Liver (tissue), 9 donors: ENCODE results near the gene GLOD4. TPM values are rescaled to one million over a fixed set of nuclear protein-coding genes. Genes with fewer than 3 reads are reported as not detected.

Source experiments
- DNase-seq: peaks from one replicate; pipeline ENCODE4 v3.0.0-alpha.2; 2017; ENCODE audit warnings: low spot score
- H3K27ac ChIP-seq, 2 donors: one replicate each; pipeline ENCODE4 v1.7.0; 2013; ENCODE audit warnings: inconsistent platforms in 2 of 2, low read length in 2 of 2, control low read depth in 1 of 2, low read depth in 1 of 2, mild to moderate bottlenecking in 1 of 2
- H3K27me3 ChIP-seq, 4 donors: one replicate each; pipeline versions ENCODE4 v1.6.1 to v1.7.0; 2013; ENCODE audit warnings: low read length in 3 of 4, inconsistent platforms in 1 of 4, mild to moderate bottlenecking in 1 of 4, moderate library complexity in 1 of 4; ENCODE audit not compliant: control insufficient read depth in 4 of 4, insufficient read depth in 4 of 4
- H3K36me3 ChIP-seq, 4 donors: one replicate each; pipeline versions ENCODE4 v1.6.1 to v1.7.0; 2013; ENCODE audit warnings: low read length in 3 of 4, mild to moderate bottlenecking in 3 of 4, low read depth in 1 of 4, moderate library complexity in 1 of 4; ENCODE audit not compliant: control insufficient read depth in 4 of 4, insufficient read depth in 3 of 4
- H3K4me1 ChIP-seq, 4 donors: one replicate each; pipeline versions ENCODE4 v1.6.1 to v1.7.0; 2013; ENCODE audit warnings: low read length in 3 of 4, mild to moderate bottlenecking in 3 of 4, moderate library complexity in 1 of 4; ENCODE audit not compliant: control insufficient read depth in 4 of 4, insufficient read depth in 4 of 4
- H3K4me3 ChIP-seq, 3 donors: one replicate each; pipeline versions ENCODE4 v1.6.1 to v1.7.0; 2013; ENCODE audit warnings: low read length in 3 of 3, control low read depth in 1 of 3, low read depth in 1 of 3, mild to moderate bottlenecking in 1 of 3
- H3K9ac ChIP-seq, 2 donors: one replicate each; pipeline ENCODE4 v1.7.0; 2013; ENCODE audit warnings: low read length in 2 of 2, mild to moderate bottlenecking in 2 of 2, moderate library complexity in 2 of 2, control low read depth in 1 of 2, low read depth in 1 of 2
- H3K9me3 ChIP-seq, 4 donors: one replicate each; pipeline versions ENCODE4 v1.6.1 to v1.7.0; 2013; ENCODE audit warnings: low read length in 3 of 4; ENCODE audit not compliant: control insufficient read depth in 4 of 4
- ATF3 ChIP-seq: IDR thresholded peaks from 2 replicates; pipeline ENCODE4 v1.6.1; 2016; ENCODE audit warnings: antibody characterized with exemption
- CTCF ChIP-seq: fragments of 150-350 bp; IDR thresholded peaks from 2 replicates; pipeline ENCODE4 v1.5.1; 2017; ENCODE audit warnings: improper control_type of control experiment, low read depth, low read length; ENCODE audit not compliant: missing input control
- EGR1 ChIP-seq, 2 donors: IDR thresholded peaks; 2 replicates each; pipeline ENCODE4 v1.6.1; 2016 to 2018; ENCODE audit warnings: antibody characterized with exemption in 2 of 2, low read depth in 2 of 2
- FOXA2 ChIP-seq: IDR thresholded peaks from 2 replicates; pipeline ENCODE4 v1.6.1; 2016; ENCODE audit warnings: antibody characterized with exemption
- GABPA ChIP-seq, 2 donors: IDR thresholded peaks in 1 of 2; conservative IDR thresholded peaks in 1 of 2; 2 replicates each; pipeline ENCODE4 v1.6.1; 2016; ENCODE audit warnings: antibody characterized with exemption in 2 of 2, mild to moderate bottlenecking in 1 of 2, moderate library complexity in 1 of 2
- HNF4G ChIP-seq: IDR thresholded peaks from 2 replicates; pipeline ENCODE4 v1.6.1; 2016; ENCODE audit warnings: antibody characterized with exemption
- MAX ChIP-seq: IDR thresholded peaks from 2 replicates; pipeline ENCODE4 v1.6.1; 2016; ENCODE audit warnings: antibody characterized with exemption
- NR2F2 ChIP-seq: IDR thresholded peaks from 2 replicates; pipeline ENCODE4 v1.6.1; 2016; ENCODE audit warnings: antibody characterized with exemption
- RAD21 ChIP-seq, 2 donors: IDR thresholded peaks; 2 replicates each; pipeline ENCODE4 v1.6.1; 2016; ENCODE audit warnings: antibody characterized with exemption in 2 of 2, mild to moderate bottlenecking in 2 of 2
- REST ChIP-seq: IDR thresholded peaks from 2 replicates; pipeline ENCODE4 v1.6.1; 2016; ENCODE audit warnings: antibody characterized with exemption, mild to moderate bottlenecking
- RXRA ChIP-seq, 2 donors: IDR thresholded peaks; 2 replicates each; pipeline ENCODE4 v1.6.1; 2017 to 2018; ENCODE audit warnings: antibody characterized with exemption in 2 of 2, mild to moderate bottlenecking in 1 of 2
- TAF1 ChIP-seq: conservative IDR thresholded peaks from 2 replicates; pipeline ENCODE4 v1.6.1; 2016; ENCODE audit warnings: antibody characterized with exemption, mild to moderate bottlenecking
- ZBTB33 ChIP-seq: IDR thresholded peaks from 2 replicates; pipeline ENCODE4 v1.6.1; 2016; ENCODE audit warnings: antibody characterized with exemption
- WGBS: extraction: QIAGEN DNeasy Blood & Tissue Kit; methylation state at CpG from one replicate; pipeline ENCODE4 v1.1.7; 2013; 5-methylcytosine and 5-hydroxymethylcytosine counted together
- polyA plus RNA-seq, 2 donors: library from polyadenylated mRNA; stranded (reverse) in 1 of 2; unstranded in 1 of 2; fragments of 200-250 nt in 1 of 2; fragments of >200 nt in 1 of 2; fragmentation: Nextera tagmentation in 1 of 2; extraction: Ambion mirVana in 1 of 2; gene quantifications; one replicate each; pipeline versions ENCODE4 v1.2.1 to v1.2.3, GENCODE V29; 2013 to 2015
- total RNA-seq, 2 donors: library from RNA; depleted of rRNA; stranded (reverse); fragments of >200 nt; gene quantifications; one replicate each; pipeline ENCODE4 v1.2.3, GENCODE V29; 2014
- donor health status: healthy.
- donor health status: healthy.
- donor health status: healthy.
- donor health status: healthy.
- donor health status: healthy.

The GLOD4 gene
- total and polyA plus RNA-seq, 4 donors: 26.1 to 50.5 (median 39.0) TPM

- peaks cover 0 to 7% (median 3%) of the 10 kb centered on the region in 4 donors for H3K4me1 ChIP-seq
- peaks cover 0 to 9% (median 6%) of the 10 kb centered on the region in 4 donors for H3K36me3 ChIP-seq
- no peak overlapping the region for H3K4me3 ChIP-seq
- no peak for TF ChIP-seq RAD21 (IDR thresholded peaks at IDR 0.05)
- TF ChIP-seq FOXA2: no peak
- TF ChIP-seq TAF1: no peak
- TF ChIP-seq MAX: no peak
- TF ChIP-seq EGR1 (IDR thresholded peaks at IDR 0.05; ENCODE audit: low read depth in 2 of 2): no peak
- no peak for TF ChIP-seq ATF3
- TF ChIP-seq ZBTB33: no peak
- no peak for TF ChIP-seq REST
- no peak for TF ChIP-seq RXRA (IDR thresholded peaks at IDR 0.05)
- no peak for TF ChIP-seq CTCF
- no peak for TF ChIP-seq HNF4G
- TF ChIP-seq NR2F2: no peak
- no peak for TF ChIP-seq GABPA (IDR thresholded peaks at IDR 0.05 in 1 of 2, conservative IDR thresholded peaks at IDR 0.05 in 1 of 2)
- H3K27ac ChIP-seq: no peak overlapping the region
- no peak overlapping the region for H3K9ac ChIP-seq
- H3K27me3 ChIP-seq: no peaks in the 10 kb centered on the region
- no peaks in the 10 kb centered on the region for H3K9me3 ChIP-seq
- no peak for DNase-seq
- 87% methylated on average over 15 of the region's 15 CpGs for WGBS
Observed at GRCh38 chr17:796609-797008, 14.5 kb upstream of the GLOD4 start.

GRCh38 chr17:795721-796120 lies 13.6 kb upstream of the GLOD4 start:
- Histone ChIP-seq H3K9me3 (no peaks in the 10 kb centered on the region), H3K36me3 (peaks cover 0 to 11% (median 10%) of the 10 kb centered on the region in 4 donors), H3K27ac (no peak overlapping the region), H3K27me3 (no peaks in the 10 kb centered on the region), H3K4me1 (peaks cover 0 to 7% (median 3%) of the 10 kb centered on the region in 4 donors), H3K9ac (no peak overlapping the region), H3K4me3 (no peak overlapping the region)
- TF ChIP-seq ATF3: no peak
- 85% methylated on average over 9 of the region's 9 CpGs for WGBS
- no peak for DNase-seq
